Measurements from ENCODE around the gene ATF5.

DNA sequence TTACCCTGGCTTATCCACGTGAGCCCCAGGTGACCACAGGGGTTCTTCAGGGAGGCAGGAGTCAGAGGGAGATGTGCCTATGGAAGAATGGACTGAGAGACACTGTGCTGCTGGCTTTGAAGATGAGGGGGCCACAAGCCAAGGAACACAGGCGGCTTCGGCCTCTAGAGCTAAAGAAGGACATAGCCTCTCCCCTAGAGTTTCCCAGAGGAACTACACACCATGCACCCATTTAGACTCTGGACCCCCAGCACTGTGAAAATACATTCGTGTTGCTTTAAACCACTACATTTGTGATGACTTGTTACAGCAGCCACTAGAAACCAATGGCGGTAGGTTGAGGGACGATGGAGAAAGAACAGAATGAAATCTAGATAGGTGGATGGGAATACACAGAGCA is 13.7 kb upstream of the ATF5 start:
- TF ChIP-seq, protein P1, sequence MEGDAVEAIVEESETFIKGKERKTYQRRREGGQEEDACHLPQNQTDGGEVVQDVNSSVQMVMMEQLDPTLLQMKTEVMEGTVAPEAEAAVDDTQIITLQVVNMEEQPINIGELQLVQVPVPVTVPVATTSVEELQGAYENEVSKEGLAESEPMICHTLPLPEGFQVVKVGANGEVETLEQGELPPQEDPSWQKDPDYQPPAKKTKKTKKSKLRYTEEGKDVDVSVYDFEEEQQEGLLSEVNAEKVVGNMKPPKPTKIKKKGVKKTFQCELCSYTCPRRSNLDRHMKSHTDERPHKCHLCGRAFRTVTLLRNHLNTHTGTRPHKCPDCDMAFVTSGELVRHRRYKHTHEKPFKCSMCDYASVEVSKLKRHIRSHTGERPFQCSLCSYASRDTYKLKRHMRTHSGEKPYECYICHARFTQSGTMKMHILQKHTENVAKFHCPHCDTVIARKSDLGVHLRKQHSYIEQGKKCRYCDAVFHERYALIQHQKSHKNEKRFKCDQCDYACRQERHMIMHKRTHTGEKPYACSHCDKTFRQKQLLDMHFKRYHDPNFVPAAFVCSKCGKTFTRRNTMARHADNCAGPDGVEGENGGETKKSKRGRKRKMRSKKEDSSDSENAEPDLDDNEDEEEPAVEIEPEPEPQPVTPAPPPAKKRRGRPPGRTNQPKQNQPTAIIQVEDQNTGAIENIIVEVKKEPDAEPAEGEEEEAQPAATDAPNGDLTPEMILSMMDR (IDR thresholded peaks at IDR 0.05) = no peak
- TF ChIP-seq POLR2A (IDR thresholded peaks at IDR 0.05) = no peak
